Hepatocyte (in vitro differentiated cells): ENCODE data around the gene SP7. TPM values are rescaled to one million over a fixed set of nuclear protein-coding genes. Genes with fewer than 3 reads are reported as not detected.

Experiments
- DNase-seq: peaks from one replicate; pipeline ENCODE4 v3.0.0-alpha.2; 2016; ENCODE audit warnings: low spot score
- H2AFZ ChIP-seq: fragments of 200-600 bp; sonication (generic); 2 replicates; pipeline ENCODE4 v1.6.0; 2016; ENCODE audit warnings: antibody characterized with exemption, mild to moderate bottlenecking
- H3K27ac ChIP-seq: fragments of 200-600 bp; sonication (generic); 2 replicates; pipeline ENCODE4 v1.5.1; 2016; ENCODE audit warnings: mild to moderate bottlenecking
- H3K27me3 ChIP-seq: fragments of 200-600 bp; sonication (generic); 2 replicates; pipeline ENCODE4 v1.6.1; 2016
- H3K36me3 ChIP-seq: fragments of 200-600 bp; sonication (generic); replicated peaks from 2 replicates; pipeline ENCODE4 v1.5.1; 2016; ENCODE audit warnings: low read depth; ENCODE audit not compliant: insufficient read depth
- H3K4me1 ChIP-seq: fragments of 200-600 bp; sonication (generic); 2 replicates; pipeline ENCODE4 v1.5.1; 2016; ENCODE audit warnings: mild to moderate bottlenecking, moderate library complexity; ENCODE audit not compliant: insufficient read depth
- H3K4me2 ChIP-seq: fragments of 200-600 bp; sonication (generic); 2 replicates; pipeline ENCODE4 v1.6.0; 2016
- H3K4me3 ChIP-seq: fragments of 200-600 bp; sonication (generic); 2 replicates; pipeline ENCODE4 v1.5.1; 2016; ENCODE audit warnings: mild to moderate bottlenecking
- H3K79me2 ChIP-seq: fragments of 200-600 bp; sonication (generic); 2 replicates; pipeline ENCODE4 v1.6.0; 2017; ENCODE audit warnings: mild to moderate bottlenecking
- H3K9me2 ChIP-seq: fragments of 200-600 bp; sonication (generic); replicated peaks from 2 replicates; pipeline ENCODE4 v1.6.0; 2017; ENCODE audit warnings: mild to moderate bottlenecking; ENCODE audit not compliant: insufficient read depth
- H3K9me3 ChIP-seq: fragments of 200-600 bp; sonication (generic); 2 replicates; pipeline ENCODE4 v1.5.1; 2016; ENCODE audit warnings: low read depth, mild to moderate bottlenecking
- H4K20me1 ChIP-seq: fragments of 200-600 bp; sonication (generic); 2 replicates; pipeline ENCODE4 v1.6.0; 2016; ENCODE audit warnings: mild to moderate bottlenecking; ENCODE audit not compliant: insufficient read depth, poor library complexity, severe bottlenecking
- EZH2 ChIP-seq: fragments of 200-600 bp; sonication (generic); IDR thresholded peaks from 2 replicates; pipeline ENCODE4 v1.6.1; 2016; ENCODE audit warnings: antibody characterized with exemption, mild to moderate bottlenecking, borderline replicate concordance
- EZH2phosphoT487 ChIP-seq: fragments of 200-600 bp; sonication (generic); IDR thresholded peaks from one replicate; pipeline ENCODE4 v1.6.1; 2018; ENCODE audit warnings: antibody characterized with exemption, mild to moderate bottlenecking, low read depth, moderate library complexity; ENCODE audit not compliant: unreplicated experiment, severe bottlenecking
- WGBS: methylation state at CpG from one replicate; pipeline ENCODE4 v1.1.6; 2016; ENCODE audit warnings: low lambda C conversion rate; ENCODE audit errors: missing lambda C conversion rate; 5-methylcytosine and 5-hydroxymethylcytosine counted together
- polyA plus RNA-seq: library from polyadenylated mRNA; unstranded; fragments of >200 nt; fragmentation: Nextera tagmentation; extraction: Ambion mirVana; gene quantifications from 2 replicates; pipeline ENCODE4 v1.2.1, GENCODE V29; 2016
- total RNA-seq: library from RNA; depleted of rRNA; stranded (reverse); fragments of >200 nt; gene quantifications from 2 replicates; pipeline ENCODE4 v1.2.3, GENCODE V29; 2014
- TF ChIP-seq, protein P1 (sequence below): fragments of 200-600 bp; sonication (generic); IDR thresholded peaks from 2 replicates; pipeline ENCODE4 v1.5.1; 2016; ENCODE audit warnings: antibody characterized with exemption, mild to moderate bottlenecking; ENCODE audit not compliant: poor library complexity

Gene SP7
- total and polyA plus RNA-seq, 2 experiments from 2014 or later, result 0.20 to 0.60 TPM

DNA sequence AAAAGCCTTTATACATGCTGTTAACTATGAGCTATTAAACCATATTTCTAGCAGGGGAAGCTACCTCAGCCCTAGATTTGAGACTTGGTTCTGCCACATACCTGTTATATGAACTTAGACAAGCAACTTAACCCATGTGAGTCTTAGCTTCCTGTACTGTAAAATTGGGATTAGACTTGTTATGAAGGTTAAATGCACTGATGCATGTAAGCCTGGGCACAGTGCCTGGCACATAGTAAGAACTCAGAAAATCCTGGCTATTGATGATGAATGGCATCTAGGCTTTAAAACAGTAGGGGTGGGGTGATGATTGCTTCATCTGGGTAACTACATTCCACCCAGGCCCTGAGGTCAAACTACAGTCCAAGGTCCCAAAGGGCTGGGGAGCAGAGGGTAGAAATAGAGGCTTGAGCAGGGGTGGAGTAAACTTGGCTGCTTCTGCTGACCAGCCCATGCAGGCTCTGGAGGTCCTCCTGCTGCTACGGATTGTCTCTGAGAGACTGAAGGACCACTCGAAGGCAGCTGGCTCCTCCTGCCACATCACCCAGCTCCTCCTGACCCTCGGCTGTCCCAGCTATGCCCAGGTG is 56.8 kb downstream of the SP7 start:
- Histone ChIP-seq H3K27me3 (no peaks in the 10 kb centered on the region), H3K9me3 (no peaks in the 10 kb centered on the region), H3K4me1 (no peaks in the 10 kb centered on the region), H3K79me2 (no peaks in the 10 kb centered on the region), H3K27ac (no peak overlapping the region), H2AFZ (no peak overlapping the region), H3K4me3 (no peak overlapping the region), H3K9me2 (no peaks in the 10 kb centered on the region), H4K20me1 (no peaks in the 10 kb centered on the region), H3K4me2 (peak overlapping the region; percentile 36), H3K36me3 (no peaks in the 10 kb centered on the region)
- WGBS, result 91% methylated on average over 3 of the region's 3 CpGs
- DNase-seq, result no peak
- TF ChIP-seq, protein P1, sequence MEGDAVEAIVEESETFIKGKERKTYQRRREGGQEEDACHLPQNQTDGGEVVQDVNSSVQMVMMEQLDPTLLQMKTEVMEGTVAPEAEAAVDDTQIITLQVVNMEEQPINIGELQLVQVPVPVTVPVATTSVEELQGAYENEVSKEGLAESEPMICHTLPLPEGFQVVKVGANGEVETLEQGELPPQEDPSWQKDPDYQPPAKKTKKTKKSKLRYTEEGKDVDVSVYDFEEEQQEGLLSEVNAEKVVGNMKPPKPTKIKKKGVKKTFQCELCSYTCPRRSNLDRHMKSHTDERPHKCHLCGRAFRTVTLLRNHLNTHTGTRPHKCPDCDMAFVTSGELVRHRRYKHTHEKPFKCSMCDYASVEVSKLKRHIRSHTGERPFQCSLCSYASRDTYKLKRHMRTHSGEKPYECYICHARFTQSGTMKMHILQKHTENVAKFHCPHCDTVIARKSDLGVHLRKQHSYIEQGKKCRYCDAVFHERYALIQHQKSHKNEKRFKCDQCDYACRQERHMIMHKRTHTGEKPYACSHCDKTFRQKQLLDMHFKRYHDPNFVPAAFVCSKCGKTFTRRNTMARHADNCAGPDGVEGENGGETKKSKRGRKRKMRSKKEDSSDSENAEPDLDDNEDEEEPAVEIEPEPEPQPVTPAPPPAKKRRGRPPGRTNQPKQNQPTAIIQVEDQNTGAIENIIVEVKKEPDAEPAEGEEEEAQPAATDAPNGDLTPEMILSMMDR, result no peak
- TF ChIP-seq EZH2phosphoT487, result no peak

DNA sequence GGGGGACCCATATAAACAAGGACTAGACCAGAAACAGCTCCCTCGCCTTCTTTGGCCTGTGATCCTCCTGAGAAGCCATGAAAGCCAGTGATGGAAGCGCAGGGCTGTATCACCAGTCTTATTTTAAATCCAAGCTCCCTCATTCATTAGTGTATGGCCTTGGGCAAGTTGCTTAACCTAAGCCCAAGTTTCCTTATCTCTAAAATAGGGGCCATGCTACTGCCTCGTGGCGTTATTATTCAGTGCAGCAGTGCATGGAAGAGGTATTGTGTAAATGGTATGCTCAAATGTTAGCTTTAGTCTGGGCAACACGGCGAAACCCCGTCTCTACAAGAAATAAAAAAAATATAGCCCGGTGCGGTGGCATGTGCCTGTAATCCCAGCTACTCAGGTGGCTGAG is 58.2 kb downstream of the SP7 start:
- Histone ChIP-seq H3K27me3 (no peaks in the 10 kb centered on the region), H3K4me3 (no peak overlapping the region), H3K9me3 (no peaks in the 10 kb centered on the region), H3K79me2 (no peaks in the 10 kb centered on the region), H4K20me1 (no peaks in the 10 kb centered on the region), H2AFZ (no peak overlapping the region), H3K4me1 (no peaks in the 10 kb centered on the region), H3K9me2 (no peaks in the 10 kb centered on the region), H3K27ac (no peak overlapping the region), H3K36me3 (no peaks in the 10 kb centered on the region), H3K4me2 (no peak overlapping the region)
- no peak for DNase-seq
- no peak for TF ChIP-seq EZH2phosphoT487
- TF ChIP-seq, protein P1, result no peak
- no peak for TF ChIP-seq EZH2
- WGBS, result 86% methylated on average over 9 of the region's 9 CpGs

Other genes starting within 250 kb of the SP7 start
- 21.8 and 25.1 TPM in 2 replicates for gene IGFBP6, start 238.7 kb downstream of the SP7 start, total RNA-seq
- 81.2 and 86.0 TPM in 2 replicates for gene IGFBP6, start 238.7 kb downstream of the SP7 start, polyA plus RNA-seq
- gene SOAT2, start 232.9 kb downstream of the SP7 start, total RNA-seq, result 18.9 and 21.8 TPM in 2 replicates
- gene SOAT2, start 232.9 kb downstream of the SP7 start, polyA plus RNA-seq, result 28.9 and 29.4 TPM in 2 replicates
- 13.2 and 23.2 TPM in 2 replicates for gene ZNF740, start 155.6 kb downstream of the SP7 start, total RNA-seq
- 4.4 and 4.6 TPM in 2 replicates for gene ZNF740, start 155.6 kb downstream of the SP7 start, polyA plus RNA-seq
- 14.1 and 16.8 TPM in 2 replicates for gene CSAD, start 155.4 kb downstream of the SP7 start, total RNA-seq
- 14.3 and 15.7 TPM in 2 replicates for gene CSAD, start 155.4 kb downstream of the SP7 start, polyA plus RNA-seq
- gene ITGB7, start 129.1 kb downstream of the SP7 start, total RNA-seq, result 0.23 TPM in 1 of 2 replicates, not detected in the other
- gene ITGB7, start 129.1 kb downstream of the SP7 start, polyA plus RNA-seq, result 1.0 TPM in 1 of 2 replicates, not detected in the other
- gene RARG, start 104.1 kb downstream of the SP7 start, total RNA-seq, result 15.1 and 20.9 TPM in 2 replicates
- 24.7 and 28.1 TPM in 2 replicates for gene RARG, start 104.1 kb downstream of the SP7 start, polyA plus RNA-seq
- gene ESPL1, start 68.1 kb downstream of the SP7 start, total RNA-seq, result 7.6 and 9.0 TPM in 2 replicates
- gene ESPL1, start 68.1 kb downstream of the SP7 start, polyA plus RNA-seq, result 4.4 and 5.8 TPM in 2 replicates
- 377 and 379 TPM in 2 replicates for gene PFDN5, start 40.8 kb downstream of the SP7 start, total RNA-seq
- 415 and 441 TPM in 2 replicates for gene PFDN5, start 40.8 kb downstream of the SP7 start, polyA plus RNA-seq
- 25.5 and 35.8 TPM in 2 replicates for gene MYG1, start 36.7 kb downstream of the SP7 start, total RNA-seq
- gene MYG1, start 36.7 kb downstream of the SP7 start, polyA plus RNA-seq, result 34.6 and 35.9 TPM in 2 replicates
- gene AAAS, start 14.7 kb downstream of the SP7 start, total RNA-seq, result 57.3 and 60.3 TPM in 2 replicates
- gene AAAS, start 14.7 kb downstream of the SP7 start, polyA plus RNA-seq, result 70.6 and 79.9 TPM in 2 replicates
- gene SP1, start 43.8 kb upstream of the SP7 start, total RNA-seq, result 48.0 and 53.3 TPM in 2 replicates
- gene SP1, start 43.8 kb upstream of the SP7 start, polyA plus RNA-seq, result 11.0 and 12.8 TPM in 2 replicates
- 6.4 and 13.9 TPM in 2 replicates for gene AMHR2, start 87.5 kb upstream of the SP7 start, total RNA-seq
- 12.8 and 16.9 TPM in 2 replicates for gene AMHR2, start 87.5 kb upstream of the SP7 start, polyA plus RNA-seq
- gene PRR13, start 105.4 kb upstream of the SP7 start, total RNA-seq, result 135 and 150 TPM in 2 replicates
- 457 and 458 TPM in 2 replicates for gene PRR13, start 105.4 kb upstream of the SP7 start, polyA plus RNA-seq
- 343 and 389 TPM in 2 replicates for gene PCBP2, start 115.7 kb upstream of the SP7 start, total RNA-seq
- 132 and 133 TPM in 2 replicates for gene PCBP2, start 115.7 kb upstream of the SP7 start, polyA plus RNA-seq
- 10.8 and 16.0 TPM in 2 replicates for gene MAP3K12, start 163.1 kb upstream of the SP7 start, total RNA-seq
- 10.0 and 14.0 TPM in 2 replicates for gene MAP3K12, start 163.1 kb upstream of the SP7 start, polyA plus RNA-seq
- gene TARBP2, start 164.9 kb upstream of the SP7 start, total RNA-seq, result 39.1 and 54.6 TPM in 2 replicates
- gene TARBP2, start 164.9 kb upstream of the SP7 start, polyA plus RNA-seq, result 81.1 and 88.6 TPM in 2 replicates
- gene NPFF, start 171.1 kb upstream of the SP7 start, total RNA-seq, result not detected in 2 replicates
- gene NPFF, start 171.1 kb upstream of the SP7 start, polyA plus RNA-seq, result 0.77 TPM in 1 of 2 replicates, not detected in the other